Skeletal muscle tissue (tissue), 4 donors: ENCODE data around the gene ERFL. TPM values are rescaled to one million over a fixed set of nuclear protein-coding genes. Genes with fewer than 3 reads are reported as not detected.
"Not testable (repeated sequence)": the region's sequence is repeated elsewhere in the genome, so short reads cannot be mapped to it uniquely, and the experiment has no call there.

ENCODE experiments used
- H3K27ac ChIP-seq: one replicate; pipeline ENCODE4 v1.7.0; 2013; ENCODE audit warnings: mild to moderate bottlenecking, low read depth, low read length, inconsistent platforms
- H3K27me3 ChIP-seq, 3 donors: one replicate each; pipeline ENCODE4 v1.7.0; 2013; ENCODE audit warnings: low read length in 3 of 3; ENCODE audit not compliant: control insufficient read depth in 3 of 3, insufficient read depth in 3 of 3
- H3K36me3 ChIP-seq, 3 donors: one replicate each; pipeline ENCODE4 v1.7.0; 2013; ENCODE audit warnings: low read length in 3 of 3; ENCODE audit not compliant: control insufficient read depth in 3 of 3, insufficient read depth in 3 of 3
- H3K4me1 ChIP-seq, 3 donors: one replicate each; pipeline ENCODE4 v1.7.0; 2013; ENCODE audit warnings: low read length in 3 of 3, mild to moderate bottlenecking in 3 of 3; ENCODE audit not compliant: control insufficient read depth in 3 of 3, insufficient read depth in 3 of 3
- H3K4me3 ChIP-seq, 3 donors: one replicate each; pipeline ENCODE4 v1.7.0; 2013; ENCODE audit warnings: low read length in 3 of 3
- H3K9ac ChIP-seq, 3 donors: one replicate each; pipeline ENCODE4 v1.7.0; 2013; ENCODE audit warnings: low read length in 3 of 3, mild to moderate bottlenecking in 3 of 3, moderate library complexity in 2 of 3, low read depth in 1 of 3
- H3K9me3 ChIP-seq, 3 donors: one replicate each; pipeline ENCODE4 v1.7.0; 2013; ENCODE audit warnings: low read length in 3 of 3; ENCODE audit not compliant: control insufficient read depth in 3 of 3
- total RNA-seq: library from RNA; depleted of rRNA; stranded (reverse); fragments of >200 nt; gene quantifications from one replicate; pipeline ENCODE4 v1.2.3, GENCODE V29; 2014
- donor health status: Osteomylitis.

ERFL gene
- total RNA-seq, 1 donor from 2014 or later, result not detected

DNA sequence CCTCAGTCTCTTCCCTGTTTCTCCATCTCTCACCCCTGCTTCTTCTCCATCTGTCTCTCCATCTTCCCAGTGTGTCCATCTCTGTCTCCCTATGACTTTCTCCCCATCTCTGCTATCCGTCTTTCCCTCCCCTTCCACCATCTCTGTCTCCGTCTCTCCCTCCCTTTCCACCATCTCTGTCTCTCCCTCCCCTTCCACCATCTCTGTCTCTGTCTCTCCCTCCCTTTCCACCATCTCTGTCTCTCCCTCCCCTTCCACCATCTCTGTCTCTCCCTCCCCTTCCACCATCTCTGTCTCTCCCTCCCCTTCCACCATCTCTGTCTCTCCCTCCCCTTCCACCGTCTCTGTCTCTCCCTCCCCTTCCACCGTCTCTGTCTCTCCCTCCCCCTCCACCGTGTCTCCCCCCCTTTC lies 13.8 kb downstream of the ERFL start:
- H3K4me3 ChIP-seq, H3K27ac ChIP-seq, H3K9me3 ChIP-seq, H3K4me1 ChIP-seq, H3K36me3 ChIP-seq, H3K9ac ChIP-seq: not testable (repeated sequence)
- peaks cover 77 to 84% (median 81%) of the 10 kb centered on the region in 3 donors for H3K27me3 ChIP-seq

DNA sequence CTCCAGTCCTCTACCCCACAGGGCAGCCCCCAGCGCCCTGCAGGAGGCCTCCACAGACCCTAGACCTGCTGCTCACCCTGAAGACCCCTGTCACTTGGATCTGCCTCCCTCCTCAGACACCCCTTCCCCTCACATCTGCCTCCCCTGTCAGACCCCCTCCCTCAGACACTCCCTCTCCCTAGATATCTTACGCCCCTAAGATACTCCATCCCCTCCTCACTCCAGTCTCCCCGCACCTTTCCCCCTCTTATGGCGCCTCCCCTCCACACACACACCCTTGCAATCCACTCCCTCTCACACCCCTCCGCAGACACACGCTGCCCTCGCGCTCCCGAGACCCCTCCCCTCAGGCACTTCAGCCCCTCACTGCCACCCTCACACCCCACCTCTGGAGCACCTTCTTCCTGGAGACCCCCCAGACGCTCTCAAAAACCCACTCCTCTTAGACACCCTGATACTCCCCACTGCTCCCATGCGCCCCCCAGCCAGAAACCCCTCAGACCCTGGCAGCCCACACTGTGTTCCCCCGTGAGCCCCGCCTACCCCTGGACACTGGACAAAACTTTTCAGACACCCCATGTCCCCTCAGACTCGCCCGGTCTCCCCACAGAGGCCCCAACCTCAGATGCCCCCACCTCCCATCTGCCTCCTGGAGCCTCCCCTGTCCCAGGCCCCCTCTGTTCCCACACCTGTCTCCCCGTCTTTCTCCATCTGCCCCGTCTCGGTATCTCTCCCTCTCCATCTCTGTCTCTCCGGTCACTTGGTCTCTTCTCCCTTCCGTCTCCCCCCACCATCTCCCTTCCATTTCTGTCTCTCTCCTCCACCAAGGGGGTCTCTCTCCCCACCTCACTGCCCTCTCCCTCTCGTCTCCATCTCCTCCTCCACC lies 14.5 kb downstream of the ERFL start:
- no peak overlapping the region for H3K9ac ChIP-seq
- peaks cover 75 to 79% (median 78%) of the 10 kb centered on the region in 3 donors for H3K27me3 ChIP-seq
- no peaks in the 10 kb centered on the region for H3K9me3 ChIP-seq
- no peaks in the 10 kb centered on the region for H3K4me1 ChIP-seq
- no peak overlapping the region for H3K4me3 ChIP-seq
- H3K36me3 ChIP-seq, result no peaks in the 10 kb centered on the region
- H3K27ac ChIP-seq, result no peak overlapping the region

DNA sequence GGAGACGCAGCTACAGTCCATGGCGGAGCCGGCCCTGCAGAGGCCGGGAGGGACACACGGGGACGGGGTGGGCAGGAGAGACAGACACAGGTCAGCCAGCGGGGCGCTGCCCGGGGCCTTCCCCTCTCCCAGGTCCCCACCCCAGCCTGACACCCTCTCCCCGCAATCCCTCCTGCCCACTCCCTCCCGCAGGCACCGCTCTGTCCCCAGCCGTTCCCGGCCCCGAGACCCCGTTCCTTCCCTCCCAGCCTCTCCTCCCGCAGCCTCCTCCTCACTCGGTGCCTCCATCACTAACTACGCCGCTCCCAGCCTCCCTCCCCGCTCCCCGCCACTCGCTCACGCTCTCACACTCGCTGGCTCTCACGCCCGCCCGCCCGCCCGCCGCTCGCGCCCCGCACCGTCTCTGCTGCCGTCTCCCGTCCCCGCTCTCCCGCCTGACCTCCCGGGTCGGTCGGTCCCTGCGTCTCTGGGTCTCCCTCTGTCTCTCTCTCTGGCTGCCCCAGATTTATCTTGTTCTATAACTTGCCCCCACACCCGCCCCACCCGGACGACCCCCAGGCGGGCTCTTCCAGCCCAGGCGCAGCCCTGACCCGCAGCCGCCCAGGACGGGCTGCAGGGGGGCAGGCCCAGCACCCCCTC lies 15.2 kb downstream of the ERFL start:
- Histone ChIP-seq H3K27me3 (peaks cover 67 to 72% (median 71%) of the 10 kb centered on the region in 3 donors), H3K9ac (no peak overlapping the region), H3K27ac (no peak overlapping the region), H3K36me3 (no peaks in the 10 kb centered on the region), H3K4me3 (no peak overlapping the region), H3K9me3 (no peaks in the 10 kb centered on the region), H3K4me1 (no peaks in the 10 kb centered on the region)

DNA sequence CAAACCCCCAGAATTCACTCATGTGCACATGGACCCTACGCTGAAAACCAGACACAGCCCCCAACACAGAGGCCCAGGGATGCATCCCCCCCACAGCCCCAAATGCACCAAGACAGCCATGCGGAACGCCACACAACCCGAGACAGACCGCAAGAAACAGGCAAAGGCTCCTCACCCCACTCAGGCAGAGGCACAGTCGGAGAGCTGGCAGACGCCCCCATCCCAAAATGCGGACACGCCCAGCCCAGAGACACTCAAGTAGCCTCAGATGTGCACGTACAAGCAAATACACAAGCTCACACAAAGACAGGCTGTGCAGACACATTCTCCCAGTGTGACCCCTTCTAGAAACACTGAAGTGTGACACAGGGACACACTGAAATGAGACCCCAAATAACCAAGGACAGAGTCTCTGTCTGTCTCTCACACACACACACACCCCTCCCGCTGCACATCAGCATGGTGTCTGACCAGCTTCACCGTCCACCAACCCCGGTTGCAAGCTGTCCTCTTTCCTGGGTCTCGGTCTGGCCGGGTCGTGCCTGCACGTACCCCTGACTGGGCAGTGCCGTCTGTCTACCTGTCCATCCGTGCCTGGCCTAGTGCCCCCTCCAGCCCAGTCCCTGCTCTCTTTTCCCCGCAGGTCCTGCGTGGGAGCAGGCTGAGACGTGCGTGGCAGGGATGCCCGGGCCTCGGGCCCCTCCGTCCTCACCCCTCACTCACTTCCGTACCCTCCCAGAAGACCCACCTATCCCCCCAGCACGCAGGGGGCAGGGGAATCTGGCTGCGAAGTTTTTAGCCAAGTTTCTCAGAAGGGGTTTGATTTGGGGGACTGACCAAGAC lies 16.1 kb downstream of the ERFL start:
- Histone ChIP-seq H3K4me1 (no peaks in the 10 kb centered on the region), H3K4me3 (no peak overlapping the region), H3K9me3 (no peaks in the 10 kb centered on the region), H3K36me3 (no peaks in the 10 kb centered on the region), H3K9ac (no peak overlapping the region), H3K27ac (no peak overlapping the region), H3K27me3 (peaks cover 61 to 64% (median 61%) of the 10 kb centered on the region in 3 donors)

DNA sequence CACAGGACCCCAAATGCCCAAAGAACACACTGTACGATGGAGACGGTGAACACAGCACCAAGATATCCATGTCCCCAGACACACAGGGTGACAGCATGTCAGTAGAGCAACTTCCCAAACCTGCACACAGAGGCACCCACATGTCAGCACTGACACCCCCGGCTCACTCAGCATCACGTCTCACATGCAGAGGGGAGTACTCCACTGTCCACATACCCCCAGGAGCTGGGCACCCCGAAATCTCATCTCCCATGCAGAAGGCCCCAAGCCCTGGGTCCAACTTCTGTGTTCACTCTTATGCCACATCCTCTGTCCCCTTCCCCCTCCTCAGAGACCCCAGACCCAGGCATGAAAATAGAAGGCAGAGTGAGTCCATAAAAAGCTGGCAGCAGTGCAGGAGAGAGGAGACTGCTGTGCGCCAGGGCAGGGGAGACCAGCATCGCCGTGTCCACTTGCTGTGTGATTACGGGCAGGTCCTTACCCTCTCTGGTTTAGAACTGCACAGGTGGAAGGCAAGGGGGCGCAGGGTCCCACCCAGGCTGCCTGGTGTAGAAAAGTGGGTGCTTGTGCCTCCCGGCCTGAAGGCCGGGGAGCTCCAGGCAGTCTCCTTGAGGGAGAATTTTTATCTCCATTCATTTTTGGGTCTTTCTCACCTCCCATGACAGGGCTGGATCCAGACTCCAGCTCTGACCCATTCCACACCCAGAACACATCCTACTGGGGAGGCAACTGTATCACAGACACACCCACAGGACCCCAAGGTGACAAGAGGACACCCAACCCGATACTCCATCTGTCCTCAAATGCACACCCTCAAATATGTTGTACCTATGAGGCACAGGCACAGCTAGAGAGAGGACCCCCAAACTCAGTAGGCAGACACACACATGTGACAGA lies 17.0 kb downstream of the ERFL start:
- Histone ChIP-seq H3K9me3 (no peaks in the 10 kb centered on the region), H3K27ac (no peak overlapping the region), H3K4me3 (no peak overlapping the region), H3K27me3 (peaks cover 52 to 55% (median 53%) of the 10 kb centered on the region in 3 donors), H3K36me3 (peaks cover 0 to 7% (median 1%) of the 10 kb centered on the region in 3 donors), H3K9ac (no peak overlapping the region), H3K4me1 (no peaks in the 10 kb centered on the region)

DNA sequence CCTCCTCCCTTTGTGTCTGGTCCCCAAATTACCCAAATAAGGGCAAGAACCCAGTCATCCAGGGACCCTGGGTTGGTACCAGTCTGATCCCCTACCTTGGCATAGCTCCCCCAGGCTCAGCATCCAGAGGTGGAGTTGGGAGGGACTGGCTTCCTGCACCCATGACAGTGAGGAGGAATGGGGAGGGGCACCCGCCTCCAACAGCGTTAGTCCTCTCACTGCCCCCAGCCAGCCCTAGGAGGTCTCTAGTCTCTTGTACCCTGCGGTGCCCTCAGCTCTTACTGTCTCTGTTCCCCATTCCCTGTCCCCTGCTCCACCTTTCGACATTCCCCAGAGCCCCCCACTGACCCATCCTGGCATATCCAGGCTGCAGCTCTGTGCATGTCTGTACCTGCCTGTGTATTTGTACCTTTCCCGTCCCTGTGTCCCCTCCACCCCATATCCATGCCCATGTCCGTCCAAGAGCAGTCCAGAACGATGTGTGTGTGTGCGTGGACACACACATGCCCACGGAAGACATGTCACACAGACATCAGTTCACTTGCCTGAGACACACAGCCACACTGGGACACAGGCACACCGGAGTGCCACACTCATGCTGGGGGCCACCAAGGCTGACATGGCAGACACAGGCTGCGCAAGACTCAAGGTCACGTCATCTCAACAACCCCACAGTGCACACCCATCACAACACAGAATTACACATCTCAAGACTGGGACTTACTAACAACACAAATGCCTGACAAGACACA lies 17.8 kb downstream of the ERFL start:
- H3K9me3 ChIP-seq, result no peaks in the 10 kb centered on the region
- H3K27me3 ChIP-seq, result peaks cover 46 to 48% (median 46%) of the 10 kb centered on the region in 3 donors
- peaks cover 7 to 13% (median 9%) of the 10 kb centered on the region in 3 donors for H3K36me3 ChIP-seq
- H3K27ac ChIP-seq, result no peak overlapping the region
- no peak overlapping the region for H3K4me3 ChIP-seq
- no peaks in the 10 kb centered on the region for H3K4me1 ChIP-seq
- H3K9ac ChIP-seq, result no peak overlapping the region

DNA sequence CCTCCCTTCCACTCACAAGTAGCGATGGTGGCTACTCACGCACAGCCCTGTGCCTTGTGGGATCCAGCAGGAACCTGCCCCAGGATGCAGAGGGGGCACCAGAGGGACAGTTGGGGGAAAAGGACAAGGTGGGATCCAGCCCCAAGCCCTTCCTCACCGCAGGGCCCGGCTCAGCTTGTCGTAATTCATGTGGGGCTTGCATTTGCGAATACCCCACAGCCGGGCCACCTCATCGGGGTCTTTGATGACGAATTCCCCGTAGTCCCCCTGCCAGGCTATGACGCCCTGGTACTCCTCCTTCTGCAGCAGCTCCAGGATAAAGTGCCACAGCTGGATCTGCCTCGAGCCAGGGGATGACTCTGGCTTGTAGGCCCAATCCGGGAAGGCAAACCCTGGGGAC lies 18.5 kb downstream of the ERFL start:
- no peak overlapping the region for H3K9ac ChIP-seq
- H3K4me1 ChIP-seq, result no peaks in the 10 kb centered on the region
- H3K9me3 ChIP-seq, result no peaks in the 10 kb centered on the region

DNA sequence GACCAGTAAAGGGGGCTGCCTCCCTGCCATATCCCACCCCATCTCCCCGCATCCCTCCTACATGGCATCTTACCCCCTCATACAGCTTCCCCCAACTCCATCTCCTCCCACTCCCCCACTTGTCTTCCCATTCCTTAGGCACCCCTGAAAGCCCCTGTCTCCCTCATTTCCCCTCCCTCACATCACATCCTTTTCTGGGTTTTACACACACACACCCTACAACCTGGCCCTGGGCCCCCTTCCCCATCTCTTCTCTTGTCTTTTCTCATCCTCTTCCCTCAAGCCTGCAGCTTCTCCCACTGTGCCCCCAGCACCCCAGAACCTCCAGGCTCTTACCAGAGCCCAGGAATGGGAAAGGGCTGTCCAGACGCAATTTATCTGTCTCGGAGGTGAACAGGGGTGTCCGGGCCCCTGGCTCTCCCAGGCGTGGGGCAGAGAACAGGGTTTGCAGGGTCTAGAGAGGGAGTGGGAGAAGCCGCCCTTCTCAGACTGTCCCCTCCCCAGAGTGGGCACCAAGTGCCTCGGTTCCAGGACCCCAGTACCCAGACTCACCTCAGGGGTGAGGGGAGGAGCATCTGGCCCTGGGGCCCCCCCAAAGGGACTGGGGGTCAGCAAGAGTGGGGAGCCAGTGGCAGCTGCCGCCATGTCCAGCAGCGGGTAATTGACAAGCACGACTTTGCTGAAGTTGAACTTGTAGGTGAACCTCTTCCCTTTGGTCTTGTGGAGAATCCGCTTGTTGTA lies 19.4 kb downstream of the ERFL start:
- H3K4me3 ChIP-seq, result no peak overlapping the region
- no peaks in the 10 kb centered on the region for H3K4me1 ChIP-seq
- peaks cover 20 to 26% (median 23%) of the 10 kb centered on the region in 3 donors for H3K36me3 ChIP-seq
- peaks cover 37 to 40% (median 37%) of the 10 kb centered on the region in 3 donors for H3K27me3 ChIP-seq
- H3K9me3 ChIP-seq, result no peaks in the 10 kb centered on the region
- H3K27ac ChIP-seq, result no peak overlapping the region
- H3K9ac ChIP-seq, result no peak overlapping the region

More for the DNA sequence above, 18.5 kb downstream of the ERFL start:
- H3K36me3 ChIP-seq, result peaks cover 12 to 18% (median 16%) of the 10 kb centered on the region in 3 donors
- no peak overlapping the region for H3K27ac ChIP-seq
- peaks cover 42 to 44% (median 42%) of the 10 kb centered on the region in 3 donors for H3K27me3 ChIP-seq
- H3K4me3 ChIP-seq, result no peak overlapping the region
